GM23338 (cell line): ENCODE measurements around the gene SORCS3. TPM values are rescaled to one million over a fixed set of nuclear protein-coding genes. Genes with fewer than 3 reads are reported as not detected.

Source experiments
- ATAC-seq: fragments of 200-7000 bp; cut with Tn5 transposase; 3 replicates; pipeline ENCODE4 v1.9.1; 2020
- DNase-seq: peaks from one replicate; pipeline ENCODE4 v3.0.0-alpha.2; 2015; ENCODE audit warnings: low spot score
- H2AFZ ChIP-seq: fragments of 200-600 bp; sonication (generic); 2 replicates; pipeline ENCODE4 v1.8.0; 2016; ENCODE audit warnings: antibody characterized with exemption, mild to moderate bottlenecking, moderate library complexity
- H3F3A ChIP-seq: fragments of 200-600 bp; sonication (generic); replicated peaks from 2 replicates; pipeline ENCODE4 v1.8.0; 2017; ENCODE audit warnings: antibody characterized with exemption, mixed run types, low read depth
- H3K27ac ChIP-seq: fragments of 200-600 bp; sonication (generic); 2 replicates; pipeline ENCODE4 v1.6.1; 2016; ENCODE audit warnings: low read depth
- H3K27me3 ChIP-seq: fragments of 200-600 bp; sonication (generic); 2 replicates; pipeline ENCODE4 v1.8.0; 2016; ENCODE audit warnings: mild to moderate bottlenecking, mixed run types, moderate library complexity; ENCODE audit not compliant: insufficient read depth
- H3K36me3 ChIP-seq: fragments of 200-600 bp; sonication (generic); 2 replicates; pipeline ENCODE4 v1.8.0; 2016; ENCODE audit warnings: mild to moderate bottlenecking; ENCODE audit not compliant: insufficient read depth
- H3K4me1 ChIP-seq: fragments of 200-600 bp; sonication (generic); 2 replicates; pipeline ENCODE4 v1.8.0; 2016; ENCODE audit warnings: mild to moderate bottlenecking, moderate library complexity; ENCODE audit not compliant: insufficient read depth
- H3K4me2 ChIP-seq: fragments of 200-600 bp; sonication (generic); 2 replicates; pipeline ENCODE4 v1.7.1; 2017; ENCODE audit warnings: mixed run types
- H3K4me3 ChIP-seq: fragments of 200-600 bp; sonication (generic); 2 replicates; pipeline ENCODE4 v1.6.1; 2016; ENCODE audit warnings: mixed run types
- H3K79me2 ChIP-seq: fragments of 200-600 bp; sonication (generic); replicated peaks from 2 replicates; pipeline ENCODE4 v1.8.0; 2017; ENCODE audit warnings: mild to moderate bottlenecking; ENCODE audit not compliant: insufficient read depth
- H3K9me2 ChIP-seq: fragments of 200-600 bp; sonication (generic); 2 replicates; pipeline ENCODE4 v1.8.0; 2017; ENCODE audit not compliant: insufficient read depth
- H4K20me1 ChIP-seq: fragments of 200-600 bp; sonication (generic); replicated peaks from 2 replicates; pipeline ENCODE4 v1.8.0; 2017; ENCODE audit warnings: mild to moderate bottlenecking; ENCODE audit not compliant: insufficient read depth
- H3K27ac Mint-ChIP-seq: 2 replicates; pipeline ENCODE4 v1.8.0; 2020; ENCODE audit warnings: inconsistent platforms, mild to moderate bottlenecking, moderate library complexity, mixed read lengths
- H3K27me3 Mint-ChIP-seq: 3 replicates; pipeline ENCODE4 v1.8.0; 2022; ENCODE audit warnings: low read depth, mild to moderate bottlenecking, moderate library complexity, mixed read lengths, inconsistent platforms; ENCODE audit not compliant: insufficient read depth, poor library complexity
- H3K36me3 Mint-ChIP-seq: 3 replicates; pipeline ENCODE4 v1.8.0; 2021; ENCODE audit warnings: low read depth, mild to moderate bottlenecking, inconsistent platforms, moderate library complexity, mixed read lengths
- H3K4me1 Mint-ChIP-seq: 3 replicates; pipeline ENCODE4 v1.8.0; 2020; ENCODE audit warnings: mild to moderate bottlenecking, inconsistent platforms, mixed read lengths
- H3K4me3 Mint-ChIP-seq: 3 replicates; pipeline ENCODE4 v1.8.0; 2021; ENCODE audit warnings: moderate library complexity, mild to moderate bottlenecking, inconsistent platforms, mixed read lengths
- H3K9me3 Mint-ChIP-seq: 3 replicates; pipeline ENCODE4 v1.8.0; 2020; ENCODE audit warnings: moderate library complexity, mild to moderate bottlenecking, inconsistent platforms, mixed read lengths
- CREB1 ChIP-seq: fragments of 250-450 bp; sonication (Bioruptor Pico); IDR thresholded peaks from 2 replicates; pipeline ENCODE4 v1.5.0; 2020; ENCODE audit warnings: low read depth, mild to moderate bottlenecking, moderate library complexity
- EZH2 ChIP-seq: fragments of 200-600 bp; sonication (generic); IDR thresholded peaks from one replicate; pipeline ENCODE4 v1.8.0; 2017; ENCODE audit warnings: antibody characterized with exemption, mild to moderate bottlenecking, low read depth; ENCODE audit not compliant: unreplicated experiment
- NANOG ChIP-seq: IDR thresholded peaks from 2 replicates; pipeline ENCODE4 v1.6.1; 2016; ENCODE audit warnings: antibody characterized with exemption, borderline replicate concordance
- POLR2AphosphoS5 ChIP-seq: IDR thresholded peaks from 2 replicates; pipeline ENCODE4 v1.6.1; 2016; ENCODE audit warnings: antibody characterized with exemption, low read depth
- STAT1 ChIP-seq: IDR thresholded peaks from one replicate; pipeline ENCODE4 v1.6.1; 2016; ENCODE audit warnings: antibody characterized with exemption; ENCODE audit not compliant: unreplicated experiment
- ZNF114 ChIP-seq: fragments of 250-450 bp; sonication (Bioruptor Pico); IDR thresholded peaks from 2 replicates; pipeline ENCODE4 v1.5.0; 2020; ENCODE audit warnings: mild to moderate bottlenecking, moderate library complexity
- ZNF331 ChIP-seq: fragments of 250-450 bp; sonication (Bioruptor Pico); IDR thresholded peaks from 2 replicates; pipeline ENCODE4 v1.5.0; 2020; ENCODE audit warnings: low read depth, mild to moderate bottlenecking, moderate library complexity
- polyA plus RNA-seq: library from polyadenylated mRNA; unstranded; fragments of >200 nt; fragmentation: Nextera tagmentation; extraction: Ambion mirVana; gene quantifications from 2 replicates; pipeline ENCODE4 v1.2.1, GENCODE V29; 2016
- total RNA-seq: library from RNA; depleted of rRNA; stranded (reverse); fragments of >200 nt; shearing (Covaris generic); gene quantifications from 2 replicates; pipeline ENCODE4 v1.2.3, GENCODE V29; 2014
- TF ChIP-seq, protein P1 (sequence below): IDR thresholded peaks from one replicate; pipeline ENCODE4 v1.6.1; 2018; ENCODE audit warnings: antibody characterized with exemption; ENCODE audit not compliant: unreplicated experiment
- TF ChIP-seq, protein P2 (sequence below): fragments of 250-450 bp; sonication (Bioruptor Pico); IDR thresholded peaks from 2 replicates; pipeline ENCODE4 v1.5.0; 2020; ENCODE audit warnings: mild to moderate bottlenecking, moderate library complexity
- TF ChIP-seq, protein P3 (sequence below), 2 experiments: fragments of 200-600 bp in 1 of 2; sonication (generic) in 1 of 2; conservative IDR thresholded peaks; 2 replicates each; pipeline versions ENCODE4 v1.5.1 to v1.6.1; 2016 to 2017; ENCODE audit warnings: antibody characterized with exemption in 2 of 2, low read depth in 2 of 2, mild to moderate bottlenecking in 2 of 2, moderate library complexity in 1 of 2
- TF ChIP-seq, protein P4 (sequence below): IDR thresholded peaks from 2 replicates; pipeline ENCODE4 v1.6.1; 2016; ENCODE audit warnings: antibody characterized with exemption

The SORCS3 gene
- total and polyA plus RNA-seq, 2 experiments from 2014 or later, result 0.37 to 1.4 TPM

DNA sequence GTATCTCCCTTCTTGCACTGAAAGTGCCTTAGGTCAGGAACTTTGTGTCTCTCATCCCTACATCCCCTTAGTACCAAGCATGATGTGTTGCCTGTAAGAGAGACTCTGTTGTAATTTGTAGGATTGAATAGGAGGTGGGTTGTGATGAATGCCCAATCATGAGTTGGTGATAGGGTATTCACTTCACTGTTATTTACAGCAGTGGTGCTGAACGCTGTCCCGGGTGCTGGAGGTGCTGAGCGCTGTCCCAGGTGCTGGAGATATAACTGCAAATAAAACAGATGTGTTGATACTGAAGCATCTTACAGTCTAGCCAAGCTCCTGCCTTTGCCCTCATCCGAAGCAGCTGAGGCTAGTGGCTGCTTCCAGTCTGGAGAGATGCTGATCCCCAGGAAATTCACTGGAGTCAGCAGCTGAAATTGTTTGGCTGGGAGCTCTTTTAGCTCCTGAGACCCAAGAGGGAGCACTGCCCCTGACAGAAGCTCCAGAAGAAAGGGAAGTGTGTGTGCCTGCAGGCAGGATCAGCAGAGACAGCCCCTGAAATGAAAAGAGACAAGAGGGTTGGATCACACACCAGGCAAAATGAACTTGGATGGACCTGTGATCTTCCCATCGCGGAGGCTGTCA is 183.4 kb downstream of the SORCS3 start:
- Mint-ChIP-seq H3K4me3 (no peak overlapping the region), H3K27me3 (no peaks in the 10 kb centered on the region), H3K36me3 (no peaks in the 10 kb centered on the region), H3K9me3 (peaks cover 11% of the 10 kb centered on the region; the same call in 1 of the 3 replicates), H3K4me1 (no peaks in the 10 kb centered on the region), H3K27ac (no peak overlapping the region)
- Histone ChIP-seq H3K79me2 (no peaks in the 10 kb centered on the region), H3F3A (no peaks in the 10 kb centered on the region), H2AFZ (no peak overlapping the region), H3K36me3 (no peaks in the 10 kb centered on the region), H3K4me1 (no peaks in the 10 kb centered on the region), H3K27me3 (no peaks in the 10 kb centered on the region), H3K4me2 (no peak overlapping the region), H4K20me1 (peaks cover 2% of the 10 kb centered on the region; the same call in 1 of the 2 replicates), H3K27ac (no peak overlapping the region), H3K9me2 (peaks cover 6% of the 10 kb centered on the region; the same call in 1 of the 2 replicates), H3K4me3 (no peak overlapping the region)
- no peak for TF ChIP-seq ZNF331 (CRISPR knock-in tag)
- no peak for TF ChIP-seq POLR2AphosphoS5
- TF ChIP-seq STAT1, result no peak
- TF ChIP-seq, protein P1, sequence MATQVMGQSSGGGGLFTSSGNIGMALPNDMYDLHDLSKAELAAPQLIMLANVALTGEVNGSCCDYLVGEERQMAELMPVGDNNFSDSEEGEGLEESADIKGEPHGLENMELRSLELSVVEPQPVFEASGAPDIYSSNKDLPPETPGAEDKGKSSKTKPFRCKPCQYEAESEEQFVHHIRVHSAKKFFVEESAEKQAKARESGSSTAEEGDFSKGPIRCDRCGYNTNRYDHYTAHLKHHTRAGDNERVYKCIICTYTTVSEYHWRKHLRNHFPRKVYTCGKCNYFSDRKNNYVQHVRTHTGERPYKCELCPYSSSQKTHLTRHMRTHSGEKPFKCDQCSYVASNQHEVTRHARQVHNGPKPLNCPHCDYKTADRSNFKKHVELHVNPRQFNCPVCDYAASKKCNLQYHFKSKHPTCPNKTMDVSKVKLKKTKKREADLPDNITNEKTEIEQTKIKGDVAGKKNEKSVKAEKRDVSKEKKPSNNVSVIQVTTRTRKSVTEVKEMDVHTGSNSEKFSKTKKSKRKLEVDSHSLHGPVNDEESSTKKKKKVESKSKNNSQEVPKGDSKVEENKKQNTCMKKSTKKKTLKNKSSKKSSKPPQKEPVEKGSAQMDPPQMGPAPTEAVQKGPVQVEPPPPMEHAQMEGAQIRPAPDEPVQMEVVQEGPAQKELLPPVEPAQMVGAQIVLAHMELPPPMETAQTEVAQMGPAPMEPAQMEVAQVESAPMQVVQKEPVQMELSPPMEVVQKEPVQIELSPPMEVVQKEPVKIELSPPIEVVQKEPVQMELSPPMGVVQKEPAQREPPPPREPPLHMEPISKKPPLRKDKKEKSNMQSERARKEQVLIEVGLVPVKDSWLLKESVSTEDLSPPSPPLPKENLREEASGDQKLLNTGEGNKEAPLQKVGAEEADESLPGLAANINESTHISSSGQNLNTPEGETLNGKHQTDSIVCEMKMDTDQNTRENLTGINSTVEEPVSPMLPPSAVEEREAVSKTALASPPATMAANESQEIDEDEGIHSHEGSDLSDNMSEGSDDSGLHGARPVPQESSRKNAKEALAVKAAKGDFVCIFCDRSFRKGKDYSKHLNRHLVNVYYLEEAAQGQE, result peak; percentile 99
- TF ChIP-seq, protein P2, sequence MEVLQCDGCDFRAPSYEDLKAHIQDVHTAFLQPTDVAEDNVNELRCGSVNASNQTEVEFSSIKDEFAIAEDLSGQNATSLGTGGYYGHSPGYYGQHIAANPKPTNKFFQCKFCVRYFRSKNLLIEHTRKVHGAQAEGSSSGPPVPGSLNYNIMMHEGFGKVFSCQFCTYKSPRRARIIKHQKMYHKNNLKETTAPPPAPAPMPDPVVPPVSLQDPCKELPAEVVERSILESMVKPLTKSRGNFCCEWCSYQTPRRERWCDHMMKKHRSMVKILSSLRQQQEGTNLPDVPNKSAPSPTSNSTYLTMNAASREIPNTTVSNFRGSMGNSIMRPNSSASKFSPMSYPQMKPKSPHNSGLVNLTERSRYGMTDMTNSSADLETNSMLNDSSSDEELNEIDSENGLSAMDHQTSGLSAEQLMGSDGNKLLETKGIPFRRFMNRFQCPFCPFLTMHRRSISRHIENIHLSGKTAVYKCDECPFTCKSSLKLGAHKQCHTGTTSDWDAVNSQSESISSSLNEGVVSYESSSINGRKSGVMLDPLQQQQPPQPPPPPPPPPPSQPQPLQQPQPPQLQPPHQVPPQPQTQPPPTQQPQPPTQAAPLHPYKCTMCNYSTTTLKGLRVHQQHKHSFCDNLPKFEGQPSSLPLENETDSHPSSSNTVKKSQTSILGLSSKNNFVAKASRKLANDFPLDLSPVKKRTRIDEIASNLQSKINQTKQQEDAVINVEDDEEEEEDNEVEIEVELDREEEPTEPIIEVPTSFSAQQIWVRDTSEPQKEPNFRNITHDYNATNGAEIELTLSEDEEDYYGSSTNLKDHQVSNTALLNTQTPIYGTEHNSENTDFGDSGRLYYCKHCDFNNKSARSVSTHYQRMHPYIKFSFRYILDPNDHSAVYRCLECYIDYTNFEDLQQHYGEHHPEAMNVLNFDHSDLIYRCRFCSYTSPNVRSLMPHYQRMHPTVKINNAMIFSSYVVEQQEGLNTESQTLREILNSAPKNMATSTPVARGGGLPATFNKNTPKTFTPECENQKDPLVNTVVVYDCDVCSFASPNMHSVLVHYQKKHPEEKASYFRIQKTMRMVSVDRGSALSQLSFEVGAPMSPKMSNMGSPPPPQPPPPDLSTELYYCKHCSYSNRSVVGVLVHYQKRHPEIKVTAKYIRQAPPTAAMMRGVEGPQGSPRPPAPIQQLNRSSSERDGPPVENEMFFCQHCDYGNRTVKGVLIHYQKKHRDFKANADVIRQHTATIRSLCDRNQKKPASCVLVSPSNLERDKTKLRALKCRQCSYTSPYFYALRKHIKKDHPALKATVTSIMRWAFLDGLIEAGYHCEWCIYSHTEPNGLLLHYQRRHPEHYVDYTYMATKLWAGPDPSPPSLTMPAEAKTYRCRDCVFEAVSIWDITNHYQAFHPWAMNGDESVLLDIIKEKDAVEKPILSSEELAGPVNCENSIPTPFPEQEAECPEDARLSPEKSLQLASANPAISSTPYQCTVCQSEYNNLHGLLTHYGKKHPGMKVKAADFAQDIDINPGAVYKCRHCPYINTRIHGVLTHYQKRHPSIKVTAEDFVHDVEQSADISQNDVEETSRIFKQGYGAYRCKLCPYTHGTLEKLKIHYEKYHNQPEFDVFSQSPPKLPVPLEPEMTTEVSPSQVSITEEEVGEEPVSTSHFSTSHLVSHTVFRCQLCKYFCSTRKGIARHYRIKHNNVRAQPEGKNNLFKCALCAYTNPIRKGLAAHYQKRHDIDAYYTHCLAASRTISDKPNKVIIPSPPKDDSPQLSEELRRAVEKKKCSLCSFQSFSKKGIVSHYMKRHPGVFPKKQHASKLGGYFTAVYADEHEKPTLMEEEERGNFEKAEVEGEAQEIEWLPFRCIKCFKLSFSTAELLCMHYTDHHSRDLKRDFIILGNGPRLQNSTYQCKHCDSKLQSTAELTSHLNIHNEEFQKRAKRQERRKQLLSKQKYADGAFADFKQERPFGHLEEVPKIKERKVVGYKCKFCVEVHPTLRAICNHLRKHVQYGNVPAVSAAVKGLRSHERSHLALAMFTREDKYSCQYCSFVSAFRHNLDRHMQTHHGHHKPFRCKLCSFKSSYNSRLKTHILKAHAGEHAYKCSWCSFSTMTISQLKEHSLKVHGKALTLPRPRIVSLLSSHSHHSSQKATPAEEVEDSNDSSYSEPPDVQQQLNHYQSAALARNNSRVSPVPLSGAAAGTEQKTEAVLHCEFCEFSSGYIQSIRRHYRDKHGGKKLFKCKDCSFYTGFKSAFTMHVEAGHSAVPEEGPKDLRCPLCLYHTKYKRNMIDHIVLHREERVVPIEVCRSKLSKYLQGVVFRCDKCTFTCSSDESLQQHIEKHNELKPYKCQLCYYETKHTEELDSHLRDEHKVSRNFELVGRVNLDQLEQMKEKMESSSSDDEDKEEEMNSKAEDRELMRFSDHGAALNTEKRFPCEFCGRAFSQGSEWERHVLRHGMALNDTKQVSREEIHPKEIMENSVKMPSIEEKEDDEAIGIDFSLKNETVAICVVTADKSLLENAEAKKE (CRISPR knock-in tag), result 0 out of 2 replicates have a peak, but pooled peaks have one; percentile 22
- TF ChIP-seq ZNF114 (CRISPR knock-in tag), result no peak
- no peak for TF ChIP-seq EZH2
- TF ChIP-seq, protein P3, sequence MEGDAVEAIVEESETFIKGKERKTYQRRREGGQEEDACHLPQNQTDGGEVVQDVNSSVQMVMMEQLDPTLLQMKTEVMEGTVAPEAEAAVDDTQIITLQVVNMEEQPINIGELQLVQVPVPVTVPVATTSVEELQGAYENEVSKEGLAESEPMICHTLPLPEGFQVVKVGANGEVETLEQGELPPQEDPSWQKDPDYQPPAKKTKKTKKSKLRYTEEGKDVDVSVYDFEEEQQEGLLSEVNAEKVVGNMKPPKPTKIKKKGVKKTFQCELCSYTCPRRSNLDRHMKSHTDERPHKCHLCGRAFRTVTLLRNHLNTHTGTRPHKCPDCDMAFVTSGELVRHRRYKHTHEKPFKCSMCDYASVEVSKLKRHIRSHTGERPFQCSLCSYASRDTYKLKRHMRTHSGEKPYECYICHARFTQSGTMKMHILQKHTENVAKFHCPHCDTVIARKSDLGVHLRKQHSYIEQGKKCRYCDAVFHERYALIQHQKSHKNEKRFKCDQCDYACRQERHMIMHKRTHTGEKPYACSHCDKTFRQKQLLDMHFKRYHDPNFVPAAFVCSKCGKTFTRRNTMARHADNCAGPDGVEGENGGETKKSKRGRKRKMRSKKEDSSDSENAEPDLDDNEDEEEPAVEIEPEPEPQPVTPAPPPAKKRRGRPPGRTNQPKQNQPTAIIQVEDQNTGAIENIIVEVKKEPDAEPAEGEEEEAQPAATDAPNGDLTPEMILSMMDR (conservative IDR thresholded peaks at IDR 0.05; ENCODE audit: low read depth in 2 of 2), result no peak
- TF ChIP-seq NANOG, result no peak
- no peak for TF ChIP-seq CREB1 (CRISPR knock-in tag)
- TF ChIP-seq, protein P4, sequence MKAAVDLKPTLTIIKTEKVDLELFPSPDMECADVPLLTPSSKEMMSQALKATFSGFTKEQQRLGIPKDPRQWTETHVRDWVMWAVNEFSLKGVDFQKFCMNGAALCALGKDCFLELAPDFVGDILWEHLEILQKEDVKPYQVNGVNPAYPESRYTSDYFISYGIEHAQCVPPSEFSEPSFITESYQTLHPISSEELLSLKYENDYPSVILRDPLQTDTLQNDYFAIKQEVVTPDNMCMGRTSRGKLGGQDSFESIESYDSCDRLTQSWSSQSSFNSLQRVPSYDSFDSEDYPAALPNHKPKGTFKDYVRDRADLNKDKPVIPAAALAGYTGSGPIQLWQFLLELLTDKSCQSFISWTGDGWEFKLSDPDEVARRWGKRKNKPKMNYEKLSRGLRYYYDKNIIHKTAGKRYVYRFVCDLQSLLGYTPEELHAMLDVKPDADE, result no peak
- DNase-seq, result peak; percentile 80
- ATAC-seq, result peak; percentile 93
